ENCODE measurements around the gene PRRG2. TPM values are rescaled to one million over a fixed set of nuclear protein-coding genes. Genes with fewer than 3 reads are reported as not detected.
A peak's percentile ranks its signal among the peaks of the same experiment; 100 is the strongest.

Gene PRRG2
- total and polyA plus RNA-seq, 9 of the 15 experiments (the other 6 are each of a cell fraction or from before 2014, with no cell fraction given): 0.06 to 1.1 (median 0.33) TPM

- no peak for TF ChIP-seq SAP30 (IDR thresholded peaks at IDR 0.05; ENCODE audit: borderline replicate concordance, insufficient read depth, low read depth, low read length, poor library complexity, severe bottlenecking)
- no peak for TF ChIP-seq SMC3 (conservative IDR thresholded peaks at IDR 0.05; ENCODE audit: insufficient read depth, low read depth, low read length)
- TF ChIP-seq MLLT1 (IDR thresholded peaks at IDR 0.05): 0 out of 4 replicates have a peak, but pooled peaks of 1 of the 2 experiments have one; percentile 8
- no peak for TF ChIP-seq CREB3 (tag; conservative IDR thresholded peaks at IDR 0.05; ENCODE audit: low read depth)
- TF ChIP-seq THAP7 (CRISPR knock-in tag; IDR thresholded peaks at IDR 0.05): no peak
Observed at GRCh38 chr19:49579947-49580263, 1.2 kb upstream of the PRRG2 start (continued).
